PC-3 (cell line): ENCODE results near the gene CYREN. TPM values are rescaled to one million over a fixed set of nuclear protein-coding genes. Genes with fewer than 3 reads are reported as not detected.

Experiments
- ATAC-seq: fragments of 200-7000 bp; cut with Tn5 transposase; 2 replicates; pipeline ENCODE4 v1.9.1; 2020; ENCODE audit warnings: mild to moderate bottlenecking, moderate library complexity
- BruUV-seq: library from RNA; stranded (reverse); fragments of 400-500 nt; replicated peaks from 2 replicates; lab custom pipeline; 2021; lab: Mats Ljungman, UMichigan
- CTCF ChIA-PET: fragments of 300-600 bp; sonication (Branson Sonifier 250); formaldehyde crosslinking; loops from one replicate; lab custom pipeline; 2022; ENCODE audit warnings: antibody characterized with exemption; lab: Charles Lee
- POLR2A ChIA-PET: fragments of 300-600 bp; sonication (Branson Sonifier 250); formaldehyde crosslinking; loops from one replicate; lab custom pipeline; 2022; ENCODE audit warnings: antibody characterized with exemption; ENCODE audit not compliant: unreplicated experiment; lab: Charles Lee
- DNase-seq: peaks from one replicate; pipeline ENCODE4 v3.0.0-alpha.2; 2015
- H2AFZ ChIP-seq: fragments of 300-600 bp; sonication (generic); 2 replicates; pipeline ENCODE4 v1.6.0; 2016; ENCODE audit warnings: antibody characterized with exemption, low read length
- H3F3A ChIP-seq: fragments of 300-600 bp; sonication (generic); one replicate; pipeline ENCODE4 v1.6.0; 2017; ENCODE audit warnings: antibody characterized with exemption, low read length, control low read depth, mild to moderate bottlenecking; ENCODE audit not compliant: unreplicated experiment
- H3K27ac ChIP-seq: fragments of 300-600 bp; sonication (generic); 2 replicates; pipeline ENCODE4 v1.5.1; 2016; ENCODE audit warnings: mild to moderate bottlenecking, low read length
- H3K27me3 ChIP-seq: fragments of 300-600 bp; sonication (generic); 2 replicates; pipeline ENCODE4 v1.6.1; 2016; ENCODE audit warnings: low read length, mixed read lengths
- H3K36me3 ChIP-seq: fragments of 300-600 bp; sonication (generic); 2 replicates; pipeline ENCODE4 v1.6.1; 2016; ENCODE audit warnings: low read depth, mixed run types, low read length, mixed read lengths
- H3K4me1 ChIP-seq: fragments of 300-600 bp; sonication (generic); 2 replicates; pipeline ENCODE4 v1.5.1; 2016; ENCODE audit warnings: low read length; ENCODE audit not compliant: insufficient read depth
- H3K4me2 ChIP-seq: fragments of 300-600 bp; sonication (generic); 2 replicates; pipeline ENCODE4 v1.6.0; 2016; ENCODE audit warnings: low read length
- H3K4me3 ChIP-seq: fragments of 300-600 bp; sonication (generic); 2 replicates; pipeline ENCODE4 v1.5.1; 2016; ENCODE audit warnings: mild to moderate bottlenecking, low read length, mixed read lengths
- H3K79me2 ChIP-seq: fragments of 300-600 bp; sonication (generic); 2 replicates; pipeline ENCODE4 v1.6.1; 2017; ENCODE audit warnings: low read length, mixed read lengths
- H3K9ac ChIP-seq: fragments of 300-600 bp; sonication (generic); 2 replicates; pipeline ENCODE4 v1.6.0; 2016; ENCODE audit warnings: mild to moderate bottlenecking, low read length
- H3K9me2 ChIP-seq: fragments of 300-600 bp; sonication (generic); replicated peaks from 2 replicates; pipeline ENCODE4 v1.6.1; 2016; ENCODE audit warnings: mixed run types, low read length, mixed read lengths
- H3K9me3 ChIP-seq: fragments of 300-600 bp; sonication (generic); 2 replicates; pipeline ENCODE4 v1.6.1; 2016; ENCODE audit warnings: low read length, mixed read lengths
- H4K20me1 ChIP-seq: fragments of 300-600 bp; sonication (generic); 2 replicates; pipeline ENCODE4 v1.6.1; 2016; ENCODE audit warnings: low read length, mixed read lengths
- CTCF ChIP-seq: fragments of 300-600 bp; sonication (generic); conservative IDR thresholded peaks from 2 replicates; pipeline ENCODE4 v1.5.1; 2017; ENCODE audit warnings: antibody characterized with exemption, low read depth, mild to moderate bottlenecking, low read length
- EZH2 ChIP-seq: fragments of 300-600 bp; sonication (generic); IDR thresholded peaks from one replicate; pipeline ENCODE4 v1.6.1; 2017; ENCODE audit warnings: antibody characterized with exemption, mild to moderate bottlenecking, low read length; ENCODE audit not compliant: unreplicated experiment
- EZH2phosphoT487 ChIP-seq: fragments of 300-600 bp; sonication (generic); IDR thresholded peaks from 2 replicates; pipeline ENCODE4 v1.6.1; 2018; ENCODE audit warnings: mild to moderate bottlenecking, antibody characterized with exemption, low read length, borderline replicate concordance
- intact Hi-C: fragments of 100-400 bp; cut with micrococcal nuclease; formaldehyde crosslinking; loops from 2 replicates; pipeline ENCODE4 v1.9.0; 2023
- total RNA-seq: library from RNA; depleted of rRNA; stranded (reverse); fragments of >200 nt; gene quantifications from 2 replicates; pipeline ENCODE4 v1.2.3, GENCODE V29; 2014

Gene CYREN
- total RNA-seq, 1 experiment from 2014 or later: 48.2 TPM

- TF ChIP-seq EZH2: no peak
- no peak for TF ChIP-seq CTCF
- no peak for TF ChIP-seq EZH2phosphoT487
- Histone ChIP-seq H3K79me2 (no peaks in the 10 kb centered on the region), H4K20me1 (no peaks in the 10 kb centered on the region), H3K4me1 (peaks cover 8% of the 10 kb centered on the region; the same call in 1 of the 2 replicates), H3K36me3 (no peaks in the 10 kb centered on the region), H2AFZ (no peak overlapping the region), H3K27ac (no peak overlapping the region), H3F3A (no peaks in the 10 kb centered on the region), H3K27me3 (no peaks in the 10 kb centered on the region), H3K9me3 (no peaks in the 10 kb centered on the region), H3K4me3 (no peak overlapping the region), H3K9ac (no peak overlapping the region), H3K9me2 (no peaks in the 10 kb centered on the region), H3K4me2 (no peak overlapping the region)
- DNase-seq (no peak), ATAC-seq (no peak)
- CTCF ChIA-PET: no interaction called here
- BruUV-seq: no TSS peak
- POLR2A ChIA-PET: no interaction called here
- intact Hi-C loops: no loop called here
Observed at GRCh38 chr7:135207406-135208101, 37.0 kb upstream of the CYREN start.

- CTCF ChIA-PET: no interaction called here
- Histone ChIP-seq H3K9me2 (no peaks in the 10 kb centered on the region), H3K9ac (no peak overlapping the region), H3K36me3 (no peaks in the 10 kb centered on the region), H3K9me3 (no peaks in the 10 kb centered on the region), H3K27ac (no peak overlapping the region), H3K79me2 (no peaks in the 10 kb centered on the region), H3K4me1 (peaks cover 8% of the 10 kb centered on the region; the same call in 1 of the 2 replicates), H3K4me2 (no peak overlapping the region), H3K4me3 (no peak overlapping the region), H2AFZ (no peak overlapping the region), H3F3A (no peaks in the 10 kb centered on the region), H3K27me3 (no peaks in the 10 kb centered on the region), H4K20me1 (no peaks in the 10 kb centered on the region)
- DNase-seq (no peak), ATAC-seq (no peak)
- TF ChIP-seq EZH2phosphoT487 (no peak), EZH2 (no peak), CTCF (no peak)
- BruUV-seq: no TSS peak
- intact Hi-C loops: no loop called here
- POLR2A ChIA-PET: no interaction called here
Observed at GRCh38 chr7:135206941-135207391, 36.5 kb upstream of the CYREN start.

GRCh38 chr7:135205850-135206249 lies 35.3 kb upstream of the CYREN start:
- peaks cover 8% of the 10 kb centered on the region; the same call in 1 of the 2 replicates for H3K4me1 ChIP-seq
- H2AFZ ChIP-seq: no peak overlapping the region
- H3K27ac ChIP-seq: no peak overlapping the region
- H3K36me3 ChIP-seq: no peaks in the 10 kb centered on the region
- no peaks in the 10 kb centered on the region for H3K9me2 ChIP-seq
- H3K27me3 ChIP-seq: no peaks in the 10 kb centered on the region
- no peak overlapping the region for H3K4me3 ChIP-seq
- no peak overlapping the region for H3K4me2 ChIP-seq
- H3F3A ChIP-seq: no peaks in the 10 kb centered on the region
- DNase-seq: no peak
- ChIA-PET POLR2A (no interaction called here), CTCF (no interaction called here)
- intact Hi-C loops: no loop called here
- H3K9ac ChIP-seq: no peak overlapping the region
- ATAC-seq: no peak
- BruUV-seq: no TSS peak
- no peaks in the 10 kb centered on the region for H4K20me1 ChIP-seq
- no peaks in the 10 kb centered on the region for H3K9me3 ChIP-seq
- H3K79me2 ChIP-seq: no peaks in the 10 kb centered on the region
- TF ChIP-seq EZH2phosphoT487: no peak
- TF ChIP-seq CTCF: no peak
- TF ChIP-seq EZH2: no peak
